ENCODE results near the gene NCKAP1. TPM values are rescaled to one million over a fixed set of nuclear protein-coding genes. Genes with fewer than 3 reads are reported as not detected.

NCKAP1 gene
- total RNA-seq, 4 donors from 2014 or later: 88.3 to 160 (median 122) TPM

- intact Hi-C loops (cut with DNase I; ENCODE audit: low total_unique reads): no loop called here
- TF ChIP-seq CTCF (IDR thresholded peaks at IDR 0.05) (no peak), POLR2A (IDR thresholded peaks at IDR 0.05) (no peak)
Observed at GRCh38 chr2:182890773-182891378, 147.4 kb downstream of the NCKAP1 start.

GRCh38 chr2:182890305-182890704 lies 148.0 kb downstream of the NCKAP1 start:
- TF ChIP-seq CTCF (IDR thresholded peaks at IDR 0.05) (no peak), POLR2A (IDR thresholded peaks at IDR 0.05) (no peak)
- H3K4me3 ChIP-seq (ENCODE audit: low read depth, poor library complexity, severe bottlenecking): no peak overlapping the region
- 72 to 81% methylated on average over 7 of the region's 7 CpGs for WGBS, 2 donors
- no peak for DNase-seq (ENCODE audit: low spot score in 2 of 2)
- intact Hi-C loops (cut with DNase I; ENCODE audit: low total_unique reads): no loop called here

More at GRCh38 chr2:182890773-182891378, 147.4 kb downstream of the NCKAP1 start:
- no peak for DNase-seq (ENCODE audit: low spot score in 2 of 2)
- H3K4me3 ChIP-seq (ENCODE audit: low read depth, poor library complexity, severe bottlenecking): no peak overlapping the region
- 55 to 65% methylated on average over 3 of the region's 3 CpGs for WGBS, 2 donors

GRCh38 chr2:182887753-182888415 lies 150.4 kb downstream of the NCKAP1 start:
- 87 to 89% methylated on average over 4 of the region's 4 CpGs for WGBS, 2 donors
- intact Hi-C loops (cut with DNase I; ENCODE audit: low total_unique reads): no loop called here
- TF ChIP-seq CTCF (IDR thresholded peaks at IDR 0.05): no peak
- no peak for TF ChIP-seq POLR2A (IDR thresholded peaks at IDR 0.05)
- no peak for DNase-seq (ENCODE audit: low spot score in 2 of 2)
- no peak overlapping the region for H3K4me3 ChIP-seq (ENCODE audit: low read depth, poor library complexity, severe bottlenecking)

GRCh38 chr2:182887093-182887492 lies 151.2 kb downstream of the NCKAP1 start:
- WGBS, 2 donors: 72 to 78% methylated on average over 6 of the region's 6 CpGs
- H3K4me3 ChIP-seq (ENCODE audit: low read depth, poor library complexity, severe bottlenecking): no peak overlapping the region
- TF ChIP-seq POLR2A (IDR thresholded peaks at IDR 0.05) (no peak), CTCF (IDR thresholded peaks at IDR 0.05) (no peak)
- no peak for DNase-seq (ENCODE audit: low spot score in 2 of 2)
- intact Hi-C loops (cut with DNase I; ENCODE audit: low total_unique reads): no loop called here

GRCh38 chr2:182885771-182886170 lies 152.5 kb downstream of the NCKAP1 start:
- TF ChIP-seq CTCF (IDR thresholded peaks at IDR 0.05) (no peak), POLR2A (IDR thresholded peaks at IDR 0.05) (no peak)
- WGBS, 2 donors: 97% methylated on average over 1 of the region's 1 CpG
- DNase-seq (ENCODE audit: low spot score in 2 of 2): no peak
- intact Hi-C loops (cut with DNase I; ENCODE audit: low total_unique reads): no loop called here
- no peak overlapping the region for H3K4me3 ChIP-seq (ENCODE audit: low read depth, poor library complexity, severe bottlenecking)
